Lung (tissue), 12 donors: ENCODE measurements around the gene SMARCD3. TPM values are rescaled to one million over a fixed set of nuclear protein-coding genes. Genes with fewer than 3 reads are reported as not detected.

Source experiments
- ATAC-seq: fragments of 200-7000 bp; cut with Tn5 transposase; one replicate; pipeline ENCODE4 v1.9.1; 2020; ENCODE audit warnings: moderate number of reproducible peaks; ENCODE audit not compliant: insufficient read depth, low FRiP score
- DNase-seq, 3 donors: peaks; one replicate each; pipeline ENCODE4 v3.0.0-alpha.2; 2013 to 2017
- H3K27ac ChIP-seq, 2 donors: one replicate each; pipeline ENCODE4 v1.5.1; 2013; ENCODE audit warnings: mild to moderate bottlenecking in 2 of 2, moderate library complexity in 2 of 2, control low read depth in 1 of 2, inconsistent platforms in 1 of 2, low read depth in 1 of 2, low read length in 1 of 2
- H3K27me3 ChIP-seq, 3 donors: one replicate each; pipeline ENCODE4 v1.5.1; 2013; ENCODE audit warnings: low read length in 2 of 3; ENCODE audit not compliant: control insufficient read depth in 3 of 3, insufficient read depth in 3 of 3
- H3K36me3 ChIP-seq, 4 donors: one replicate each; pipeline ENCODE4 v1.5.1; 2013; ENCODE audit warnings: low read length in 4 of 4, mild to moderate bottlenecking in 1 of 4, moderate library complexity in 1 of 4; ENCODE audit not compliant: control insufficient read depth in 4 of 4, insufficient read depth in 4 of 4
- H3K4me1 ChIP-seq, 5 donors: one replicate each; pipeline ENCODE4 v1.5.1; 2013; ENCODE audit warnings: low read length in 5 of 5, mild to moderate bottlenecking in 2 of 5, moderate library complexity in 1 of 5; ENCODE audit not compliant: control insufficient read depth in 5 of 5, insufficient read depth in 5 of 5
- H3K4me3 ChIP-seq: one replicate; pipeline ENCODE4 v1.5.1; 2013; ENCODE audit warnings: mild to moderate bottlenecking, control low read depth, moderate library complexity
- H3K9ac ChIP-seq, 2 donors: one replicate each; pipeline ENCODE4 v1.5.1; 2013; ENCODE audit warnings: low read length in 2 of 2, control low read depth in 1 of 2; ENCODE audit not compliant: insufficient read depth in 1 of 2
- H3K9me3 ChIP-seq, 4 donors: one replicate each; pipeline ENCODE4 v1.5.1; 2013; ENCODE audit warnings: low read length in 3 of 4, mild to moderate bottlenecking in 1 of 4, moderate library complexity in 1 of 4; ENCODE audit not compliant: control insufficient read depth in 4 of 4, insufficient read depth in 3 of 4
- WGBS, 2 donors: extraction: QIAGEN DNeasy Blood & Tissue Kit; methylation state at CpG; one replicate each; pipeline ENCODE4 v1.1.7; 2013; 5-methylcytosine and 5-hydroxymethylcytosine counted together
- polyA plus RNA-seq, 2 donors: library from polyadenylated mRNA; stranded (reverse); fragments of 200-250 nt; gene quantifications; one replicate each; pipeline ENCODE4 v1.2.1, GENCODE V29; 2013
- total RNA-seq, 2 donors: library from RNA; depleted of rRNA in 1 of 2; stranded (reverse); fragments of >200 nt in 1 of 2; gene quantifications; one replicate each; pipeline ENCODE4 v1.2.1, GENCODE V29; 2014 to 2021
- TF ChIP-seq, protein P1 (sequence below): IDR thresholded peaks from 2 replicates; pipeline ENCODE4 v1.5.1; 2012; ENCODE audit warnings: mild to moderate bottlenecking; ENCODE audit errors: control extremely low read depth, extremely low read depth
- donor health status: control.
- donor health status: control.
- donor health status: Bipolar disorder and iron deficiency.
- donor health status: healthy.
- donor health status: DM: yes; HTN: yes; CAD: no.

The SMARCD3 gene
- total and polyA plus RNA-seq, 4 donors: 37.5 to 70.9 (median 51.4) TPM

DNA sequence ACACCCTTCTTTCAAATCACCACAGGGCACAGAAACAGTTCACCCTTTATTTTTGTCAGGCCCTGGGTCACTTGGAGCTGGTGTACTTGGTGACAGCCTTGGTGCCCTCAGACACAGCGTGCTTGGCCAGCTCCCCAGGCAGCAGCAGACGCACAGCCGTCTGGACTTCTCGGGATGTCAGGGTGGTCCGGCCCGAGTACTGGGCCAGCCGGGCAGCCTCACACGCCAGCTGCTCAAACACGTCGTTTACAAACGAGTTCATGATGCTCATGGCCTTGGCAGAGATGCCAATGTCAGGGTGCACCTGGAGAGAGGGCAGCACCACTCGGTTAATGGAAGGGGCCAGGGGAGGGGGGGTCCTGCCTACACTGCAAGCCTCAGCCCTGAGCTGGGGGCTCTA lies 40.7 kb downstream of the SMARCD3 start:
- Histone ChIP-seq H3K4me3 (no peak overlapping the region), H3K27ac (no peak overlapping the region), H3K9ac (no peak overlapping the region), H3K36me3 (peaks cover 0 to 3% (median 0%) of the 10 kb centered on the region in 4 donors), H3K9me3 (no peaks in the 10 kb centered on the region), H3K27me3 (peaks cover 0 to 7% (median 0%) of the 10 kb centered on the region in 3 donors), H3K4me1 (peaks cover 0 to 10% (median 5%) of the 10 kb centered on the region in 5 donors)
- peak; percentile 59 to 67 (median 60) for DNase-seq
- WGBS, 2 donors: 65 to 77% methylated on average over 12 of the region's 12 CpGs
- TF ChIP-seq, protein P1, sequence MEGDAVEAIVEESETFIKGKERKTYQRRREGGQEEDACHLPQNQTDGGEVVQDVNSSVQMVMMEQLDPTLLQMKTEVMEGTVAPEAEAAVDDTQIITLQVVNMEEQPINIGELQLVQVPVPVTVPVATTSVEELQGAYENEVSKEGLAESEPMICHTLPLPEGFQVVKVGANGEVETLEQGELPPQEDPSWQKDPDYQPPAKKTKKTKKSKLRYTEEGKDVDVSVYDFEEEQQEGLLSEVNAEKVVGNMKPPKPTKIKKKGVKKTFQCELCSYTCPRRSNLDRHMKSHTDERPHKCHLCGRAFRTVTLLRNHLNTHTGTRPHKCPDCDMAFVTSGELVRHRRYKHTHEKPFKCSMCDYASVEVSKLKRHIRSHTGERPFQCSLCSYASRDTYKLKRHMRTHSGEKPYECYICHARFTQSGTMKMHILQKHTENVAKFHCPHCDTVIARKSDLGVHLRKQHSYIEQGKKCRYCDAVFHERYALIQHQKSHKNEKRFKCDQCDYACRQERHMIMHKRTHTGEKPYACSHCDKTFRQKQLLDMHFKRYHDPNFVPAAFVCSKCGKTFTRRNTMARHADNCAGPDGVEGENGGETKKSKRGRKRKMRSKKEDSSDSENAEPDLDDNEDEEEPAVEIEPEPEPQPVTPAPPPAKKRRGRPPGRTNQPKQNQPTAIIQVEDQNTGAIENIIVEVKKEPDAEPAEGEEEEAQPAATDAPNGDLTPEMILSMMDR: no peak
- ATAC-seq: no peak

DNA sequence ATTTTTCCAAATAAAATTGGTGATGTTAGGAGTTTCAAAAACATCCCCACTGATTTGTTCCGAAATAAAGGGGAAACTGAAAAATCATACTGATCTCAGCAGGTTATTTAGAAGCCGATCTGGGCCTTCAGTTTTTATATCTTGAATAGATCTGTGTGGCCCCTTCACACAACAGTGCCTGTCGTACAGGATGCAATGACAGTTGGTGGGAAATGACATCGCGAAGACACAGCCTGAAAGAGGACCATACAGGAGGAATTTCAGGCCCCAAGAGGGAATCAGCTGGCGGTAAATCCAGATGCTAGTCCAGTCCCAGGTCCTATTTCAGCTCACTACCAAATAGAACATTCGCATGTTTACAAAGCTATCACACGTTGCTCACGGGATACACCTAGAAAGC lies 41.2 kb downstream of the SMARCD3 start:
- peaks cover 0 to 10% (median 5%) of the 10 kb centered on the region in 5 donors for H3K4me1 ChIP-seq

DNA sequence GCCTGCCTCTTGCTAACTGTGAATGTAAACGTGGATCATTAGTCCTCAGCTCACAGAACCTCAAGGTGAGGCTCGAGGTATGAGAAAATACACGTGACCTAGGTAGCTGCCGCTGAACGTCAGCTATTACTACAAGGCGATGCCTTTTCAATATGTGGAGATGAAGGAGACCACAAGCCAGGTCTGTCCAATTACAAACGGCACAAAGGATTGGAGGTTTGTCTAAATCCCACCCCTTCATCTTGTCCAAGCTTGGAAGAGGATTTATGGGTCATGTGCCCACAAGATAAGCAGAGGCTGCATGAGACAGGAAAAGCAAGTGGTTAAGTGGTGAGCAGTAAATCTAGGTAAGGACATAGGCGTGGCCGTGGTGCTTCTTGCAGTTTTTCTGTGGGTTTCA lies 41.6 kb downstream of the SMARCD3 start:
- ATAC-seq (no peak), DNase-seq (no peak)
- H3K9ac ChIP-seq: no peak overlapping the region
- H3K27me3 ChIP-seq: peaks cover 0 to 7% (median 0%) of the 10 kb centered on the region in 3 donors
- H3K27ac ChIP-seq: no peak overlapping the region
- no peak overlapping the region for H3K4me3 ChIP-seq
- H3K36me3 ChIP-seq: no peaks in the 10 kb centered on the region
- 30 to 45% methylated on average over 9 of the region's 9 CpGs for WGBS, 2 donors
- TF ChIP-seq, protein P1: no peak
- H3K9me3 ChIP-seq: no peaks in the 10 kb centered on the region
- peaks cover 0 to 10% (median 5%) of the 10 kb centered on the region in 5 donors for H3K4me1 ChIP-seq

More for the DNA sequence above, 41.2 kb downstream of the SMARCD3 start:
- ATAC-seq: no peak
- Histone ChIP-seq H3K27ac (no peak overlapping the region), H3K27me3 (peaks cover 0 to 7% (median 0%) of the 10 kb centered on the region in 3 donors), H3K9ac (no peak overlapping the region), H3K9me3 (no peaks in the 10 kb centered on the region), H3K36me3 (no peaks in the 10 kb centered on the region), H3K4me3 (no peak overlapping the region)
- TF ChIP-seq, protein P1: no peak
- 30 to 53% methylated on average over 9 of the region's 9 CpGs for WGBS, 2 donors
- DNase-seq: no peak

DNA sequence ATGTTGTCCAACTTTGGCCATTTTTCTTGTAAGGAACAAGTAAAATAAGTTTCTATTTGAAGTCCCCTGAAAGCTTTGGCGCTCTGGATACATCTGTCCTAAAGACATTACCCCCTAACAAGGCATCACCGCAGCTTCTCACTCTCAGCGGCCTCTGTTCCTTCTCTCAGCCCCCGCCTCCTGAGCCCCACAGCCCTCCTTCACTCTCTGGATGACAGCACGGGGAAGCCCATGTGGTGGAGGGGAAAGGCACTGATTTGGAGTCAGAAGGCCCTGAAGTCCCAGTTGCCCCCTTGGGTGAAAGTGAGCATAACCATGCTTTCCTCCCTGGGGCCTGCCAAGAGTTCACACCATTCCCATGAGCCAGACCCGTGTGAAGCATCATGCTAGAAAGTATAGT lies 42.8 kb downstream of the SMARCD3 start:
- DNase-seq: no peak
- Histone ChIP-seq H3K9ac (no peak overlapping the region), H3K4me3 (no peak overlapping the region), H3K4me1 (peaks cover 0 to 10% (median 5%) of the 10 kb centered on the region in 5 donors), H3K27me3 (peaks cover 0 to 7% (median 0%) of the 10 kb centered on the region in 3 donors), H3K27ac (no peak overlapping the region), H3K36me3 (no peaks in the 10 kb centered on the region), H3K9me3 (no peaks in the 10 kb centered on the region)
- TF ChIP-seq, protein P1: no peak
- WGBS, 2 donors: 68 to 71% methylated on average over 6 of the region's 6 CpGs
- ATAC-seq: no peak
